HepG2 (cell line): ENCODE measurements around the gene DHFR2.

ENCODE experiments used
- EP300 ChIP-seq, 3 experiments: sonication (generic) in 1 of 3; formaldehyde crosslinking in 1 of 3; IDR thresholded peaks; 2 replicates each; pipeline versions ENCODE4 v1.5.1 to v1.6.1; 2011 to 2020; ENCODE audit warnings: low read depth in 2 of 3, low read length in 2 of 3, borderline replicate concordance in 1 of 3, improper control_type of control experiment in 1 of 3, mild to moderate bottlenecking in 1 of 3, missing genetic modification reagents in 1 of 3, moderate library complexity in 1 of 3
- JUND ChIP-seq: sonication (generic); formaldehyde crosslinking; IDR thresholded peaks from 2 replicates; pipeline ENCODE4 v1.8.0; 2022; ENCODE audit warnings: mild to moderate bottlenecking, missing genetic modification reagents
- SETDB1 ChIP-seq: sonication (generic); formaldehyde crosslinking; IDR thresholded peaks from 2 replicates; pipeline ENCODE4 v1.5.1; 2020; ENCODE audit warnings: missing genetic modification reagents, mild to moderate bottlenecking, borderline replicate concordance
- ZSCAN5A ChIP-seq: sonication (generic); formaldehyde crosslinking; IDR thresholded peaks from 2 replicates; pipeline ENCODE4 v1.8.0; 2022; ENCODE audit warnings: mild to moderate bottlenecking, missing genetic modification reagents, borderline replicate concordance

- TF ChIP-seq SETDB1 (CRISPR knock-in tag): no peak
- no peak for TF ChIP-seq EP300 (IDR thresholded peaks at IDR 0.05; ENCODE audit: low read depth in 2 of 2, low read length in 2 of 2)
- TF ChIP-seq EP300 (CRISPR knock-in tag; IDR thresholded peaks at IDR 0.05; ENCODE audit: borderline replicate concordance): no peak
- no peak for TF ChIP-seq ZSCAN5A (CRISPR knock-in tag)
- no peak for TF ChIP-seq JUND (CRISPR knock-in tag)
These were observed 7.7 kb upstream of the DHFR2 start for GRCh38 chr3:94070341-94070911.
